Progenitor cell of endocrine pancreas (in vitro differentiated cells): ENCODE data around the gene B3GNT3. TPM values are rescaled to one million over a fixed set of nuclear protein-coding genes. Genes with fewer than 3 reads are reported as not detected.

Source experiments
- DNase-seq: peaks from one replicate; pipeline ENCODE4 v3.0.0; 2021; ENCODE audit warnings: low spot score; ENCODE audit not compliant: unreplicated experiment
- H3K27ac Mint-ChIP-seq: 2 replicates; pipeline ENCODE4 v1.8.0; 2021; ENCODE audit warnings: mild to moderate bottlenecking, moderate library complexity, mixed read lengths
- H3K27me3 Mint-ChIP-seq: 2 replicates; pipeline ENCODE4 v1.8.0; 2021; ENCODE audit warnings: mixed read lengths
- H3K36me3 Mint-ChIP-seq: 2 replicates; pipeline ENCODE4 v1.8.0; 2022; ENCODE audit warnings: mixed read lengths; ENCODE audit not compliant: insufficient read depth
- H3K4me1 Mint-ChIP-seq: 2 replicates; pipeline ENCODE4 v1.8.0; 2021; ENCODE audit warnings: low read depth, mixed read lengths
- H3K4me3 Mint-ChIP-seq: 2 replicates; pipeline ENCODE4 v1.8.0; 2021; ENCODE audit warnings: low read depth, mild to moderate bottlenecking, moderate library complexity, mixed read lengths
- H3K9me3 Mint-ChIP-seq: 2 replicates; pipeline ENCODE4 v1.8.0; 2021; ENCODE audit warnings: low read depth, mixed read lengths
- CTCF ChIP-seq: fragments of 200-600 bp; sonication (generic); IDR thresholded peaks from one replicate; pipeline ENCODE4 v1.5.0; 2021; ENCODE audit warnings: antibody characterized with exemption, mild to moderate bottlenecking; ENCODE audit not compliant: unreplicated experiment
- total RNA-seq: library from RNA; stranded (reverse); gene quantifications from 2 replicates; pipeline ENCODE4 v1.2.1, GENCODE V29; 2021

Gene B3GNT3
- total RNA-seq, 1 donor from 2014 or later, result not detected

- no peak for TF ChIP-seq CTCF
- H3K27ac Mint-ChIP-seq, result no peak overlapping the region
- no peaks in the 10 kb centered on the region for H3K27me3 Mint-ChIP-seq
- DNase-seq, result no peak
- H3K4me1 Mint-ChIP-seq, result no peaks in the 10 kb centered on the region
- no peaks in the 10 kb centered on the region for H3K9me3 Mint-ChIP-seq
- H3K36me3 Mint-ChIP-seq, result no peaks in the 10 kb centered on the region
- no peak overlapping the region for H3K4me3 Mint-ChIP-seq
Measured at GRCh38 chr19:17755443-17755890, 39.5 kb upstream of the B3GNT3 start.

- Mint-ChIP-seq H3K9me3 (no peaks in the 10 kb centered on the region), H3K27me3 (no peaks in the 10 kb centered on the region), H3K4me1 (no peaks in the 10 kb centered on the region), H3K4me3 (no peak overlapping the region), H3K27ac (no peak overlapping the region), H3K36me3 (no peaks in the 10 kb centered on the region)
- TF ChIP-seq CTCF, result no peak
- peak; percentile 24 for DNase-seq
Measured at GRCh38 chr19:17755977-17756670, 38.8 kb upstream of the B3GNT3 start.

- Mint-ChIP-seq H3K4me1 (no peaks in the 10 kb centered on the region), H3K9me3 (no peaks in the 10 kb centered on the region), H3K36me3 (no peaks in the 10 kb centered on the region), H3K27ac (no peak overlapping the region), H3K27me3 (no peaks in the 10 kb centered on the region), H3K4me3 (no peak overlapping the region)
- DNase-seq, result no peak
- no peak for TF ChIP-seq CTCF
Measured at GRCh38 chr19:17757125-17757524, 37.8 kb upstream of the B3GNT3 start.

- H3K9me3 Mint-ChIP-seq, result no peaks in the 10 kb centered on the region
- H3K36me3 Mint-ChIP-seq, result no peaks in the 10 kb centered on the region
- no peak for DNase-seq
- H3K4me3 Mint-ChIP-seq, result no peak overlapping the region
- no peaks in the 10 kb centered on the region for H3K27me3 Mint-ChIP-seq
- H3K27ac Mint-ChIP-seq, result no peak overlapping the region
- TF ChIP-seq CTCF, result no peak
- H3K4me1 Mint-ChIP-seq, result no peaks in the 10 kb centered on the region
Measured at GRCh38 chr19:17758515-17758914, 36.4 kb upstream of the B3GNT3 start.

- Mint-ChIP-seq H3K4me1 (no peaks in the 10 kb centered on the region), H3K9me3 (no peaks in the 10 kb centered on the region), H3K27me3 (no peaks in the 10 kb centered on the region), H3K4me3 (no peak overlapping the region), H3K36me3 (no peaks in the 10 kb centered on the region), H3K27ac (no peak overlapping the region)
- no peak for DNase-seq
- TF ChIP-seq CTCF, result no peak
Measured at GRCh38 chr19:17761148-17761547, 33.8 kb upstream of the B3GNT3 start.
